Fibroblast of skin of left quadriceps (primary cell): ENCODE measurements around the gene TP53TG3E.
"Not testable (repeated sequence)": the region's sequence is repeated elsewhere in the genome, so short reads cannot be mapped to it uniquely, and the experiment has no call there.

Source experiments
- DNase-seq, 2 experiments: peaks; one replicate each; pipeline ENCODE4 v3.0.0-alpha.2; 2013; ENCODE audit warnings: low read depth in 2 of 2

Gene TP53TG3E, protein sequence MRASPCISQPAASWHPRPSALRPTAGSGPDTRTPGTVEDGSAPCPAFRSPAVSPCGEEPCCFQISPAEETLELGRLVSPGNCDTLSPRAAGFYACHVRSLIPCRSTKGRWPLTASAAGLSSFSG

GRCh38 chr16:33304006-33304405 lies at the start of gene TP53TG3E:
TSS of gene TP53TG3E (plus strand) at chr16:33304306. CDS start at chr16:33304374, 68 bp downstream.
- DNase-seq: not testable (repeated sequence)

DNA sequence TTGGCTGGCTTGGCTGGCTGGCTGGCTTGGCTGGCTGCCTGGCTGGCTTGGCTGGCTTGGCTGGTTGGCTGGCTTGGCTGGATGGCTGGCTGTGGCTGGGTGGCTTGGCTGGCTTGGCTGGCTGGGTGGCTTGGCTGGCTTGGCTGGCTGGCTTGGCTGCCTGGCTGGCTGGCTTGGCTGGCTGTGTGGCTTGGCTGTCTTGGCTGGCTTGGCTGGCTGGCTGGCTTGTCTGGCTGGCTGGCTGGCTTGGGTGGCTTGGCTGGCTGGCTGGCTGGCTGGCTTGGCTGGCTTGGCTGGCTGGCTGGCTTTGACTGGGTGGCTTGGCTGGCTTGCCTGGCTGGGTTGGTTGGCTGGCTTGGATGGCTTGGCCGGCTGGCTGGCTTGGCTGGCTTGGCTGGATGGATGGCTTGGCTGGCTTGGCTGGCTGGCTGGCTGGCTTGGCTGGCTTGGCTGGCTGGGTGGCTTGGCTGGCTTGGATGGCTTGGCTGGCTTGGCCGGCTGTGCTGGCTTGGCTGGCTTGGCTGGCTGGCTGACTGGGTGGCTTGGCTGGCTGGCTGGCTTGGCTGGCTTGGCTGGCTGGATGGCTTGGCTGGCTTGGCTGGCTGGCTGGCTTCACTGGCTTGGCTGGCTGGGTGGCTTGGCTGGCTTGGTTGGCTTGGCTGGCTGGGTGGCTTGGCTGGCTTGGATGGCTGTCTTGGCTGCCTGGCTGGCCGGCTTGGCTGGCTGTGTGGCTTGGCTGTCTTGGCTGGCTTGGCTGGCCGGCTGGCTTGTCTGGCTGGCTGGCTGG lies 32.3 kb downstream of the TP53TG3E start:
- not testable (repeated sequence) for DNase-seq

GRCh38 chr16:33337627-33338542 lies 33.8 kb downstream of the TP53TG3E start:
- DNase-seq: not testable (repeated sequence)

- DNase-seq: not testable (repeated sequence)
Measured at GRCh38 chr16:33338543-33338951, 34.4 kb downstream of the TP53TG3E start.

- not testable (repeated sequence) for DNase-seq
Measured at GRCh38 chr16:33339093-33340061, 35.3 kb downstream of the TP53TG3E start.
